Tibial artery (tissue), 4 donors: ENCODE results near the gene C11orf86.

ENCODE experiments used
- DNase-seq, 2 donors: peaks; one replicate each; pipeline ENCODE4 v3.0.0-alpha.2; 2019
- H3K27ac ChIP-seq, 2 donors: fragments of 200-600 bp; sonication (generic) in 1 of 2; 1 replicate in 1 of 2; 2 replicates in 1 of 2; pipeline ENCODE4 v1.5.1; 2018 to 2019; ENCODE audit warnings: mild to moderate bottlenecking in 1 of 2
- H3K27me3 ChIP-seq, 2 donors: fragments of 200-600 bp; sonication (generic) in 1 of 2; one replicate each; pipeline versions ENCODE4 v1.5.1 to v1.6.0; 2016 to 2019
- H3K36me3 ChIP-seq, 3 donors: fragments of 200-600 bp; sonication (generic) in 2 of 3; one replicate each; pipeline ENCODE4 v1.5.1; 2016 to 2019; ENCODE audit warnings: mild to moderate bottlenecking in 2 of 3
- H3K4me1 ChIP-seq, 4 donors: fragments of 200-600 bp; sonication (generic) in 2 of 4; 1 replicate in 3 of 4; 2 replicates in 1 of 4; pipeline ENCODE4 v1.5.1; 2016 to 2019
- H3K4me3 ChIP-seq, 2 donors: fragments of 200-600 bp; sonication (generic) in 1 of 2; 1 replicate in 1 of 2; 2 replicates in 1 of 2; pipeline ENCODE4 v1.5.1; 2018 to 2019; ENCODE audit warnings: mild to moderate bottlenecking in 2 of 2
- H3K9me3 ChIP-seq, 3 donors: fragments of 200-600 bp; sonication (generic) in 1 of 3; one replicate each; pipeline ENCODE4 v1.5.1; 2016 to 2019
- intact Hi-C: fragments of 100-400 bp; cut with DNase I; formaldehyde crosslinking; loops from one replicate; pipeline ENCODE4 v1.15.0; 2023; ENCODE audit warnings: low total_unique reads
- TF ChIP-seq, protein P1 (sequence below), 2 experiments: fragments of 200-600 bp in 1 of 2; fragments of 450-650 bp in 1 of 2; IDR thresholded peaks; one replicate each; pipeline ENCODE4 v1.5.1; 2017 to 2019; ENCODE audit warnings: antibody characterized with exemption in 2 of 2, mild to moderate bottlenecking in 1 of 2, moderate library complexity in 1 of 2

The C11orf86 gene, protein sequence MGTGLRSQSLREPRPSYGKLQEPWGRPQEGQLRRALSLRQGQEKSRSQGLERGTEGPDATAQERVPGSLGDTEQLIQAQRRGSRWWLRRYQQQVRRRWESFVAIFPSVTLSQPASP

DNA sequence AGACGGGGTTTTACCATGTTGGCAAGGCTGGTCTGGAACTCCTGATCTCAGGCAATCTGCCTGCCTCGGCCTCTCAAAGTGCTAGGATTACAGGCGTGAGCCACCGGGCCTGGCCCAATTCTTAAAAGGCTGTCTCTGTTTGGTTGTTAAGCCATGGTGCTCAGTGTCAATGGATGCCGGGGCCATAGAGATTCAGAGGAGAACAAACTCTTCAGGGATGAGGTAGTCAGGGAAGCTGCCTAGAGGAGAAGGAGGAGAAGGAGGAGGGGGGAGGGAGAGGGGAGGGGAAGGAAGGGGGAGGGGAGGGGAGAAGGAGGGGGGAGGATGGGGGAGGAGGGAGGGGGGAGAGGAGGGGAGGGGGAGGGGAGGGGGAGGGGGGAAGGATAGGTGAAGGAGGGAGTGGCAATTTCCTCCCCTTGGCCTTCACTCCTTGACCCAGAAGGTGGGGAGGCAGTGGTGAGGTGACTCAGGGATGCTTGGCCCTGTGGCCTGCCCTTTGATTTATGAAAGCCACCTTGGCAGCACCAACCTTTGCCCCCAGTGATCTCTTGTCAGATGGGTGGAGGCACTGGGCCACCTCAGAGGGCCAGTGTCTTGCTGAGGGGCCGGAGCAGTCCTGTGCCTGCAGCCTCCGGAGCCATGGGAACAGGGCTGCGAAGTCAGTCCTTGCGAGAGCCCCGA is at the start of gene C11orf86:
Gene C11orf86, plus strand, starts transcription at position 581 of the 681 bp plus-strand sequence. Its CDS starts 59 bp downstream, at position 640.
- Histone ChIP-seq H3K27ac (no peak within 1 kb of the TSS), H3K9me3 (peaks cover 0 to 13% (median 5%) of the 10 kb centered on the region in 3 donors), H3K4me1 (peaks cover 0 to 22% (median 21%) of the 10 kb centered on the region in 4 donors), H3K36me3 (no peaks in the 10 kb centered on the region), H3K27me3 (no peaks in the 10 kb centered on the region), H3K4me3 (no peak within 1 kb of the TSS)
- intact Hi-C loops: no loop called here
- no peak for DNase-seq
- TF ChIP-seq, protein P1, sequence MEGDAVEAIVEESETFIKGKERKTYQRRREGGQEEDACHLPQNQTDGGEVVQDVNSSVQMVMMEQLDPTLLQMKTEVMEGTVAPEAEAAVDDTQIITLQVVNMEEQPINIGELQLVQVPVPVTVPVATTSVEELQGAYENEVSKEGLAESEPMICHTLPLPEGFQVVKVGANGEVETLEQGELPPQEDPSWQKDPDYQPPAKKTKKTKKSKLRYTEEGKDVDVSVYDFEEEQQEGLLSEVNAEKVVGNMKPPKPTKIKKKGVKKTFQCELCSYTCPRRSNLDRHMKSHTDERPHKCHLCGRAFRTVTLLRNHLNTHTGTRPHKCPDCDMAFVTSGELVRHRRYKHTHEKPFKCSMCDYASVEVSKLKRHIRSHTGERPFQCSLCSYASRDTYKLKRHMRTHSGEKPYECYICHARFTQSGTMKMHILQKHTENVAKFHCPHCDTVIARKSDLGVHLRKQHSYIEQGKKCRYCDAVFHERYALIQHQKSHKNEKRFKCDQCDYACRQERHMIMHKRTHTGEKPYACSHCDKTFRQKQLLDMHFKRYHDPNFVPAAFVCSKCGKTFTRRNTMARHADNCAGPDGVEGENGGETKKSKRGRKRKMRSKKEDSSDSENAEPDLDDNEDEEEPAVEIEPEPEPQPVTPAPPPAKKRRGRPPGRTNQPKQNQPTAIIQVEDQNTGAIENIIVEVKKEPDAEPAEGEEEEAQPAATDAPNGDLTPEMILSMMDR (IDR thresholded peaks at IDR 0.05): no peak

DNA sequence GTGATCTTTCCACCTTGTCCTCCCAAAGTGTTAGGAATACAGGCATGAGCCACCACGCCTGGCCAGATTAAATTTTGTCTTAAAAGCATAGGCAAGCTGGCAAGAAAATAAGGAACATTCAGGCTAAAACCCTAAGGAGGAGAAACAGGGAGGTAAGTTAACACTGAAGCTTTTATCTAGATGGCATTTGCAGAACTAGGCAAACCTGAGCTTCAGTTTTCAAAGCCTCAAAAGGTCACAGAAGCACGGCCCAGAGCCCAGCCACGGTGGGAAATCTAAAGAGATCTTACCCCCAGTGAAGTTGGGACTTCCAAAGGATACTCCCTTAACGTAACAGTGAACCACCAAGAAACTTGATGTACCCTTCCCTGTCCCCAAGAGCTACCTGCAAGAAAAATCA is 45.4 kb upstream of the C11orf86 start:
- H3K27ac ChIP-seq: no peak overlapping the region
- H3K4me1 ChIP-seq: no peaks in the 10 kb centered on the region
- no peaks in the 10 kb centered on the region for H3K9me3 ChIP-seq
- H3K36me3 ChIP-seq: no peaks in the 10 kb centered on the region
- H3K4me3 ChIP-seq: no peak overlapping the region
- intact Hi-C loops: no loop called here
- no peak for DNase-seq
- no peaks in the 10 kb centered on the region for H3K27me3 ChIP-seq
- TF ChIP-seq, protein P1 (IDR thresholded peaks at IDR 0.05): no peak

DNA sequence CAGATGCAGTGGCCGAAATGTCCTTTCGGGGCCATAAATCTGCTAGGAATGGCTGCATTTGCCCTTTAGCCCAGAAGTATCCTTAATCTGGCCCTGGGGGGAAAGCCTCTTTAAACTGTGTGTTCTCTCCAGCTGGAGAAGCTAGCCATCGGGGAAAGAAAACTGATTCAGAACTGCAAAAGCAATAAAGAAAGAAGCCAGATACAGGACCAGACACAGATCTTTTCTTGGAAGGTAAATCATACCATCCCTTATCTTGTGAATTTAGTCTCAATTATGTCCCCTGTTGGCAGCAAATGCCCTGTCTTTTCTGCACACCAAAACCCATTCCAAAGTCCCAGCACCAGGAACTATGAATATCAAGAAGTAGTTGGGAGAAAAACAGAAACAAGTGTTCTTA is 42.6 kb upstream of the C11orf86 start:
- Histone ChIP-seq H3K9me3 (no peaks in the 10 kb centered on the region), H3K4me3 (no peak overlapping the region), H3K27me3 (no peaks in the 10 kb centered on the region), H3K36me3 (no peaks in the 10 kb centered on the region), H3K27ac (no peak overlapping the region), H3K4me1 (no peaks in the 10 kb centered on the region)
- intact Hi-C loops: no loop called here
- DNase-seq: no peak
- TF ChIP-seq, protein P1 (IDR thresholded peaks at IDR 0.05): no peak

DNA sequence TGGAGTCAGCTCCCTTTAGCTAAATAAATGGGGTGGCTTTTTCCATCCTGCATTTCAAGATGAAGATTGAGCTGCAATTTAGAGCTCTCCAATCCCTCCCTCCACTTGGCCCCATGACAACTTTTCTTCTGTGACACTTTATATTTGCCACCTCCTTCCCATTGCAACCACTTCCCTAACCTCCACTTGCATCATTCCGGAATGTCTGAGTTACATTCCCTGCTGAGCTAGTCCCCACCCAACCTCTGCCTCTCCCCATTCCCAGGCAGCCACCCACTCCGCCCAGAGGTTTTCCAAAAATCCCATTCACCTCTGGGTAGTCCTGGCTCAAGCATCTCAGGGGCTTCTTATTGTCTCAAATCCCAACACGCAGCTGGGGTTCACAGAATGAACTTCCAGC is 41.6 kb upstream of the C11orf86 start:
- Histone ChIP-seq H3K4me3 (no peak overlapping the region), H3K27me3 (no peaks in the 10 kb centered on the region), H3K27ac (no peak overlapping the region), H3K9me3 (no peaks in the 10 kb centered on the region), H3K36me3 (no peaks in the 10 kb centered on the region), H3K4me1 (no peaks in the 10 kb centered on the region)
- intact Hi-C loops: no loop called here
- no peak for DNase-seq
- TF ChIP-seq, protein P1 (IDR thresholded peaks at IDR 0.05): no peak

DNA sequence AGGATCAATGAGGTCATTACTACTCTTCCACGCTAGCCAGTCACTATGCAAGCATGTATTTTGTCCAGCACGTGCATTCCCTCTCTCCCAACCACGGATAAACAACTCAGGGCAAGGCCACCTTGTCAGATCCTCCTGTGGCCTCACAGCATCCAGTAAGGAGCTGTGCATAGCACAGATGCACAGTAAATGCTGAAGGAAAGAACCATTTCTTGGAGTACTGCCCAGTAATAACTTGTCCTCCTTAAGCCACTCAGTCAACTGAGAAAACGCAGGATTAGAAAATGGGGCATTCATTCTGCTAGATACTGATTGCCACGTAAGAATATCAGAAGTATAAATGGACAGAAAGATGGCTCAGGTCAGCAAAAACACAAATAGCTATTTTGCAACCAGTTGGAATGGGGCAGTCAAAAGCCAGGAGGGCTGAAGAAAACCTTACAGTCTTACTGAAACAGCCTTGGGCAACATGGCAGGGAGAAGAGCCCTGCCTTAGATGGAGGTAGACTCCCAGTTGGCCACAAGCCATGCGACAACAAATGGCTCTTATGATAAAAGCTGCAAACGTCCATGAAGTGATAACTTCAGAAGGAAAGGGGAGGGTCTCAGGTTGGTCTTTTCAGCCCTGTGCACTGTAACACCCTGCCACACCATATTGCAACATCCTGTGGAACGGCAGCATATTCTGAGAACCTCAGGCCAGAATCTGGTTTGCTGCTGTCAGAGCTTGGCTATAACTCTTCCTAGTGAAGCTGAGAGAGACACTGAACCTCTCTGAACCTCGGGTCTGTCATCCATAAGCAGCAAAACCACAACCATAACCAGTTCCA is 39.9 kb upstream of the C11orf86 start:
- Histone ChIP-seq H3K4me1 (no peaks in the 10 kb centered on the region), H3K9me3 (no peaks in the 10 kb centered on the region), H3K27me3 (no peaks in the 10 kb centered on the region), H3K4me3 (no peak overlapping the region), H3K36me3 (no peaks in the 10 kb centered on the region), H3K27ac (no peak overlapping the region)
- no peak for DNase-seq
- intact Hi-C loops: no loop called here
- TF ChIP-seq, protein P1 (IDR thresholded peaks at IDR 0.05): no peak
